Osteocyte (in vitro differentiated cells): ENCODE measurements around the gene DNAI1. TPM values are rescaled to one million over a fixed set of nuclear protein-coding genes. Genes with fewer than 3 reads are reported as not detected.

Experiments used
- DNase-seq: peaks from one replicate; pipeline ENCODE4 v3.0.0; 2021; ENCODE audit warnings: mixed read lengths; ENCODE audit not compliant: unreplicated experiment; ENCODE audit errors: extremely low spot score
- H3K27ac Mint-ChIP-seq: one replicate; pipeline ENCODE4 v1.8.0; 2021; ENCODE audit warnings: mild to moderate bottlenecking, mixed read lengths; ENCODE audit not compliant: unreplicated experiment
- H3K27me3 Mint-ChIP-seq: one replicate; pipeline ENCODE4 v1.8.0; 2021; ENCODE audit warnings: mixed read lengths; ENCODE audit not compliant: unreplicated experiment
- H3K36me3 Mint-ChIP-seq: one replicate; pipeline ENCODE4 v1.8.0; 2021; ENCODE audit warnings: mixed read lengths; ENCODE audit not compliant: unreplicated experiment
- H3K4me1 Mint-ChIP-seq: one replicate; pipeline ENCODE4 v1.8.0; 2021; ENCODE audit warnings: mixed read lengths; ENCODE audit not compliant: unreplicated experiment
- H3K4me3 Mint-ChIP-seq: one replicate; pipeline ENCODE4 v1.8.0; 2021; ENCODE audit warnings: mild to moderate bottlenecking, moderate library complexity, mixed read lengths; ENCODE audit not compliant: unreplicated experiment
- H3K9me3 Mint-ChIP-seq: one replicate; pipeline ENCODE4 v1.8.0; 2021; ENCODE audit warnings: mixed read lengths; ENCODE audit not compliant: unreplicated experiment
- total RNA-seq: library from RNA; stranded (reverse); gene quantifications from 2 replicates; pipeline ENCODE4 v1.2.1, GENCODE V29; 2021
- TF ChIP-seq, protein P1 (sequence below): fragments of 200-600 bp; sonication (generic); IDR thresholded peaks from 2 replicates; pipeline ENCODE4 v1.5.0; 2021; ENCODE audit warnings: antibody characterized with exemption, mild to moderate bottlenecking, moderate library complexity

Gene DNAI1
- total RNA-seq, 1 donor from 2014 or later = not detected

DNA sequence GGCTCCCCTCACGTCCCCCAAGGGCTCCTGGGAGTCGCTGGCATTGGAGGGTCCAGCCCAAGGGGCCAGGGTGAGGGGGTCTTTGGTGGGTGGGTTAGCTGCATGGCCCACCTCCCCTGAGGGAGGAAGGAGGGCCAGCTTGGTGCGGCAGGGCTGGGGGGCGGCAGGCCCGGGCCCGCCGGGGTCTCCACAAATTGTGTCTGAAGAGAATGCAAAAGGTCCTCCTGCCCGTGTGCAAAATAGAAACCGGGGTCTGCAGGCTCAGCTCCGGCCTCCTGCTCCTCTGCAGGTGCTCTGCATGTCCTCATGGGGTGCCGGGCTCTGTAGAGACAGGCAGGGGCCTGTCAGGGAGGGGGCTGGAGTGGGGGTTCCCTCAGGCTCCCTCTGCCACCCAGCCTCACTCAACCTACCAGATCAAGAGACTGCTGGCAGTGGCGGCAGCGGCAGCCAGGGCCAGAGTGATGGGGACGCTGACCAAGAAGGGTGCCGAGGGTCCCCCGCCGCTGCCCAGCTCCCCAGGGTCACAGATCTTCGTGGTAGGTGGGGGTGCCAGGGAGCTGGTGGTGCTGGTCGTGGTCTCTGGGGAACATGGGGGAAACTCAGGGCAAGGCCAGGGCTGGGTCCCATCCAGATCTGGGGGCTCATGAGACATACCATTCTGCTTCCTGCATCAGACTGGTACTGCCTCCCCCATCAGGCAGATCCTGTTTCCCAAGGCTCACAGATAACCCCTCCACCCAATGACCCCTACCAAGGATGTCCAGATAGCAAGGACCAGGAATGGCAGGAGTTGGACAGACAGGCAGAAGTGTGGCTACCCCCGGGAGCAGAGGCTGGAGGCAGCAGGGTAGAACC, 93.4 kb downstream of the DNAI1 start:
- TF ChIP-seq, protein P1, sequence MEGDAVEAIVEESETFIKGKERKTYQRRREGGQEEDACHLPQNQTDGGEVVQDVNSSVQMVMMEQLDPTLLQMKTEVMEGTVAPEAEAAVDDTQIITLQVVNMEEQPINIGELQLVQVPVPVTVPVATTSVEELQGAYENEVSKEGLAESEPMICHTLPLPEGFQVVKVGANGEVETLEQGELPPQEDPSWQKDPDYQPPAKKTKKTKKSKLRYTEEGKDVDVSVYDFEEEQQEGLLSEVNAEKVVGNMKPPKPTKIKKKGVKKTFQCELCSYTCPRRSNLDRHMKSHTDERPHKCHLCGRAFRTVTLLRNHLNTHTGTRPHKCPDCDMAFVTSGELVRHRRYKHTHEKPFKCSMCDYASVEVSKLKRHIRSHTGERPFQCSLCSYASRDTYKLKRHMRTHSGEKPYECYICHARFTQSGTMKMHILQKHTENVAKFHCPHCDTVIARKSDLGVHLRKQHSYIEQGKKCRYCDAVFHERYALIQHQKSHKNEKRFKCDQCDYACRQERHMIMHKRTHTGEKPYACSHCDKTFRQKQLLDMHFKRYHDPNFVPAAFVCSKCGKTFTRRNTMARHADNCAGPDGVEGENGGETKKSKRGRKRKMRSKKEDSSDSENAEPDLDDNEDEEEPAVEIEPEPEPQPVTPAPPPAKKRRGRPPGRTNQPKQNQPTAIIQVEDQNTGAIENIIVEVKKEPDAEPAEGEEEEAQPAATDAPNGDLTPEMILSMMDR = no peak
- no peak for DNase-seq
- Mint-ChIP-seq H3K4me3 (no peak overlapping the region), H3K27me3 (peaks cover 5% of the 10 kb centered on the region), H3K4me1 (peaks cover 7% of the 10 kb centered on the region), H3K36me3 (no peaks in the 10 kb centered on the region), H3K9me3 (no peaks in the 10 kb centered on the region), H3K27ac (no peak overlapping the region)

DNA sequence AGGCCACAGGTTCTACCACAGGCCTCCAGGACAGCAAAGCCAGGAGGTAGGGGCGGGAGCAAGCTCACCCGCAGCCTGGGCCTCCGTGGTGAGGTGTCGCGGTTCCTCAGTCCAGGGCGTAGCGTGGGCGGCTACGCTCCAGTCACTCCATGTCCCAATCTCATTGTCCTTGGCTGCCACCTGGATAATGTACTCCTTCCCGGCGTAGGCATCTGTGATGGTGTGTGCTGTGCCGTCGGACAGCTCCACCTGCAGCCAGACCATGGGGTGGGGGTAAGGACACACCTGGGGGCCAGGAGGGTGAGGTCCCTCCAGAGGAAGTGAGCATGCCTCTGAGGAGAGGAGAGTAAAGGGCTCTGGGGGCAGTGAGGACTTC, 94.0 kb downstream of the DNAI1 start:
- TF ChIP-seq, protein P1 = no peak
- Mint-ChIP-seq H3K9me3 (no peaks in the 10 kb centered on the region), H3K4me1 (peaks cover 7% of the 10 kb centered on the region), H3K4me3 (no peak overlapping the region), H3K27me3 (peaks cover 4% of the 10 kb centered on the region), H3K36me3 (no peaks in the 10 kb centered on the region), H3K27ac (no peak overlapping the region)
- DNase-seq = no peak

DNA sequence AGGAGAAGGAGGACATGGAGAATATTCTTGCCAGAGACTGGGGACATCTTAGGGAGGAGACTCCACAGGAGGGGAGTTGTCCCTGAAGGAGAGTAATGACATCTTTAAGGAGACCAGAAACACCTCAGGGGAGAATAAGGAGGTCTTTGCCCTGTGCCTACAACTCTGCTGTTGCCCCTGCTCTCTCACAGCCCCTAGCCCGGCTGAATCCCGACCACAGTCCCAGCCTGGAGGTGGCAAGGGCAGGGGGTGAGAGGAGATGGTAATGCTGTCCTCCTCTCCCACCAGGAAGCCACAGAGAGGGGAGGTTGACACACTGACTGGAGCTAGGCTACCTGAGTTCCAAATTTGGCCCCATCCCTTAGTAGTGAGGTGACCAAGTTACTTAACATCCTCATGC, 94.4 kb downstream of the DNAI1 start:
- H3K36me3 Mint-ChIP-seq = no peaks in the 10 kb centered on the region
- no peak for DNase-seq
- H3K4me3 Mint-ChIP-seq = no peak overlapping the region
- peaks cover 7% of the 10 kb centered on the region for H3K4me1 Mint-ChIP-seq
- peaks cover 4% of the 10 kb centered on the region for H3K27me3 Mint-ChIP-seq
- TF ChIP-seq, protein P1 = no peak
- H3K27ac Mint-ChIP-seq = no peak overlapping the region
- H3K9me3 Mint-ChIP-seq = no peaks in the 10 kb centered on the region

DNA sequence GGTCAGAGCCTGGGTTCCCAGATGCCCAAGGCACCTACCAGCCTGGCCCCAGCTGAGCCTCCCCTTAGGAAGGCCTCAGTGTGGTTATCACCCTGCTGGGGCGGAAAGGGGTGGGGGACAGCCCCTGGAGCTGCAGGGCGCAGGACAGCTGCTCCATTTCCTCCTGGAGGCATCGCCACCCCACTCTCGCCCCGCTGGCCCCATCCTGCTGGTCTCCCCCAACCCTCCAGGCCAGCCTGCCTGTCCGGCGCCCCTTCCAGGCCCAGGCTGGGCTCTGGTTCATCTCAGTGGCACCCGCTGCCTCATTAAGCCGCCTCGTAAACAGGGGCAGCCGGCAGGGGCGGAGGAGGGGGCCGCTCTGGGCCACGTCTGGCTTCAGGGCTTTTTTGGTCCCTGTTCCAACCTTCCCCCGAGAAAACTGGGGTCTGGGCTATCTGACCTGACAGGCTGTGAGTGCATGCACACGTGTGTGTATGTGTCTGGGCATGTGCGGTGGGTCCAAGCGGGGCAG, 95.0 kb downstream of the DNAI1 start:
- Mint-ChIP-seq H3K27ac (no peak overlapping the region), H3K4me3 (no peak overlapping the region), H3K9me3 (no peaks in the 10 kb centered on the region), H3K36me3 (no peaks in the 10 kb centered on the region), H3K4me1 (peaks cover 9% of the 10 kb centered on the region), H3K27me3 (peaks cover 2% of the 10 kb centered on the region)
- no peak for DNase-seq
- TF ChIP-seq, protein P1 = no peak

DNA sequence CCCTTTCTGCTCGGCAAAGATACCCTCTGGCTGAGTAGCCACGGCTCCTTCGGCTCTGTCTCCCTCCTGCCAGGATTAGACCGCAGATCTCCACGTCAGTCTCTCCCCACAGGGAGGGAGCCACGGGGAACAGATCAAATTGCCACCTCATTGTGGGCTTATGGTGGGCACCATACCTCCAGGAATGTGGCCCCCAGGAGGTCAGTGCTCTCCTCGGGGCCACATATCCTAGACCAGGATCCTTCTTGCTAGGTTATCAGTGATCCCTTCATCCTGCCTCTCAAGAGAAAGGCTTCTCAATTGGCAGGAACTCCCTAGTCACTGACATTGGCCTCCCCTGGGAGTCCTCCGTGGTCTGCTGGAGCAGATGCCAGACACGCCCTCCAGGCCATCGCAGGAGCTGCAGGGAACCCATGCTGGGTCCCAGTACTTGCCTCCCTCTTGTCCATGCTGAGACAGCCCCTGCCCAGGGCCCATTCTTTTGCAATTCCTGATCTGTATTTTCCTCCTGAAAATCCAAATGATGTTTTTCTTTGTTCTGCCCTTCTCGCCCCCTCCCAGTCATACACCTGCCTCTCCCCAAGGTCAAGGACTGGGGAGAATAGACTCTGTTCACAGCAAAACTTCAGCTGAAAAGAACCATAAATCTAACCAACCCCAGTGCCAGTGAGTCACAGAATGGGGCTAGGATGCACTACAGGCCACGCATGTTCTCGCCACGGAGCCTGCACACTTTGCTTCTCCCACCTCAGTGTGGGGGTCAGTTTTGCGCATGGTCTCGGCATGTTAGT, 95.8 kb downstream of the DNAI1 start:
- Mint-ChIP-seq H3K4me1 (peaks cover 16% of the 10 kb centered on the region), H3K36me3 (no peaks in the 10 kb centered on the region), H3K27ac (no peak overlapping the region), H3K4me3 (no peak overlapping the region), H3K27me3 (peaks cover 5% of the 10 kb centered on the region), H3K9me3 (no peaks in the 10 kb centered on the region)
- TF ChIP-seq, protein P1 = no peak
- no peak for DNase-seq
